ENCODE results near the gene TBC1D22A.

- TF ChIP-seq, protein P1, sequence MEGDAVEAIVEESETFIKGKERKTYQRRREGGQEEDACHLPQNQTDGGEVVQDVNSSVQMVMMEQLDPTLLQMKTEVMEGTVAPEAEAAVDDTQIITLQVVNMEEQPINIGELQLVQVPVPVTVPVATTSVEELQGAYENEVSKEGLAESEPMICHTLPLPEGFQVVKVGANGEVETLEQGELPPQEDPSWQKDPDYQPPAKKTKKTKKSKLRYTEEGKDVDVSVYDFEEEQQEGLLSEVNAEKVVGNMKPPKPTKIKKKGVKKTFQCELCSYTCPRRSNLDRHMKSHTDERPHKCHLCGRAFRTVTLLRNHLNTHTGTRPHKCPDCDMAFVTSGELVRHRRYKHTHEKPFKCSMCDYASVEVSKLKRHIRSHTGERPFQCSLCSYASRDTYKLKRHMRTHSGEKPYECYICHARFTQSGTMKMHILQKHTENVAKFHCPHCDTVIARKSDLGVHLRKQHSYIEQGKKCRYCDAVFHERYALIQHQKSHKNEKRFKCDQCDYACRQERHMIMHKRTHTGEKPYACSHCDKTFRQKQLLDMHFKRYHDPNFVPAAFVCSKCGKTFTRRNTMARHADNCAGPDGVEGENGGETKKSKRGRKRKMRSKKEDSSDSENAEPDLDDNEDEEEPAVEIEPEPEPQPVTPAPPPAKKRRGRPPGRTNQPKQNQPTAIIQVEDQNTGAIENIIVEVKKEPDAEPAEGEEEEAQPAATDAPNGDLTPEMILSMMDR (conservative IDR thresholded peaks at IDR 0.05; ENCODE audit: low read length) = no peak
- no peak for TF ChIP-seq EZH2phosphoT487 (IDR thresholded peaks at IDR 0.05; ENCODE audit: borderline replicate concordance, low read depth, low read length)
Observed at GRCh38 chr22:46714550-46714949, 47.9 kb upstream of the TBC1D22A start.

Measured in OCI-LY7 (cell line).